ENCODE measurements around the gene IPO13.

IPO13 gene

DNA sequence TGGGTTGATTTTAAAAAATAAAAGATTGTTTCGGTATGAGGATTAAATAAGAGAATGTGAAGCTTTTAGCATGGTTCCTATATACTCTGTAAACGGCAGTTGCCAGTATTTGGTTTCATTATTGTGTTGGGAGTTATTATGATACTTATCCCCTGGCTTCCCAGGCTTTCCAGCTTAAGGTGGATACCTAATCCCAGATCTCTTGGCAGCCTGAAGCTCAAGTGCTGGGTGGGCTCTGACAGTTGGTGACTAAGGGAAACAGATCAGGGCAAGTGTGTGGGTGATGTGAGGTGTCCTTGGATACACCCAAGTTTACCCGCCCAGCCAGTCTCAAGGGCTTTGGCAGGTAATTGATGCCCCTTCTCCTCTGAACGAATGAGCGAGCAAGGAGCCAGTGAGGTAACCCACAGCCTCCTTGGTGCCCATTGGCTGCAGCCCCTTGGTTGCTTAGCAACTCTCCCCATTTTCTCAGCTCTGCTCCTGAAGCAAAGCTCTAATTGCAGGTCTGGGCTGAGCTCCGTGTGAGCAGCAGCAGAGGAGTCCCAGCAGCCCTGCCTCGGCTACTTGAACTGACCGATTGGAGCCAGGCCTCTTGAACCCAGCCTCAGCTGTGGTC is 6.1 kb downstream of the IPO13 start:
- DNase-seq: no peak

DNA sequence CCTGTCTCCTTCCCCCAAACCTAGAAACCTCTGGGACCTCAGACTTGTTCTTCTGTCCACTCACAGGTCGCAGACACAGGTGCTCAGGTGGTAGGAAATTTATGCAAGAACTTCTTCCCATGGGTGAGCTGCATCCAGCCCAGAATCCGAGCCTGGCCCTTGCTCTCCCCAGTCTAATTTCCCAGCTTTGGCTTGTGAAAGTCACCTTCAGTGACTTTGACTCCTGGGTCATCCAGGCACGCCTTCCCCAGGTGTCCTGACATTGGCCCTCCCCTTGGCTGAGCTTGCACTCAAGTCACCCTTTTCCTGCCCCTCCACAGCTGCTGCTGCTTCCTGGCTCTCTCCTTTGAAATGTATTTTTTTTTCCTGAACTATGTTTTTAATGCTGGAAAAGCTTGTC is 6.6 kb downstream of the IPO13 start:
- DNase-seq: no peak

DNA sequence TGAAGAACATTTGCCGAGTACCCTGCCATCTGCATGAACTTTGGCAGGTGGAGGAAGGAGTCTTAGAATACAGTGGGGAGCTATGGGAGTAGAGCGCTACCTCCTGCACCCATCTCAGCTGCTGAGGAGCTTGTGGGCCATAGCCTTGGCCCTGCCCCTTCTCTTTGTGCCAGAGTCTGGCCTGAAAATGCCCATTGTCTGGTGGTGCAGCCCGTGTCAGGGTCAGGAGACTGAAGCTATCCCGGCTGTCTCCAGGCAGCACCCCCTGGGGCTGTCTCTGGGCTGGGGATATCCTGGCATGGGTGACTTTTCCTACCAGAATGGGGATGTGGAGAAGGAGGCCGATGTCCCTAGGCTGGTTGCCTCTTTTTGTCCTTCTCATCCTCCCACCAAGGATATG is 7.3 kb downstream of the IPO13 start:
- no peak for DNase-seq

DNA sequence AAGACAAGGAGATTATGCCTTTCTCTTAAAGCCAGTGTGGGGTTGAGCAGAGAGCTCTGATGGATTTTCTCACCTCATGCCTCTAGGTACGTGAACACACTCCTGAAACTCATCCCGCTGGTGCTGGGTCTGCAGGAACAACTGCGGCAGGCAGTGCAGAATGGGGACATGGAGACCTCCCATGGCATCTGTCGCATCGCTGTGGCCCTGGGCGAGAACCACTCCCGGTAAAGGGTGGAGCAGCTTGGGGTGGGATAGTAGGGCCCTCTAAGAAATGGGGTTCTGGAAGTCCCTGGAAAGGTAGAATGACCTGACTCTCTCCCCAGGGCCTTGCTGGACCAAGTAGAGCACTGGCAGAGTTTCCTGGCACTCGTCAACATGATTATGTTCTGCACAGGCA is 9.5 kb downstream of the IPO13 start:
- DNase-seq: no peak

DNA sequence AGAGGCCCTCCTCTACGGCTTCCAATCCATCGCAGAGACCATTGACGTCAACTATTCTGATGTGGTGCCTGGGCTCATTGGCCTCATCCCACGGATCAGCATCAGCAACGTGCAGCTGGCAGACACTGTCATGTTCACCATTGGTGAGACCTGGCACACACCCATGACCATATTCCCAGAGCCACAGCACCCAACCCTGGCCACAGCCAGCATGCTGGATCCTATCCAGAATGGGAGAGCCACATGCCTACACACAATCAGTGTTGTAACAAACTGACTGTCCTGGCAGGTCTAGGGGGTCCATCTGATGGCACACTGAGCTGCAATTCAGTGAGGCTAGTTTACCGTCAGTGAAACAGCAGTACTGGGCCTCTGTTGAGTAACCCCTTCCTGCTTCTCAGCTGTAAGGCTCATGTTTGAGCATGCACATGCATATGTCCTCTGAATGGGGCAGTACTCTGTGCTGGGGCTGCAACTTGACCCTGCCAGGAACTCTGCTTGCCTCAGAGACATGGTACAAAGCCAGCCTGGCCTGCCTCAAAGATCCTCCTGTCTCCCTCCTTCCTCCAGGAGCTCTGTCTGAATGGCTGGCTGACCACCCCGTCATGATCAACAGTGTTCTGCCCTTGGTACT is 10.8 kb downstream of the IPO13 start:
- no peak for DNase-seq

DNA sequence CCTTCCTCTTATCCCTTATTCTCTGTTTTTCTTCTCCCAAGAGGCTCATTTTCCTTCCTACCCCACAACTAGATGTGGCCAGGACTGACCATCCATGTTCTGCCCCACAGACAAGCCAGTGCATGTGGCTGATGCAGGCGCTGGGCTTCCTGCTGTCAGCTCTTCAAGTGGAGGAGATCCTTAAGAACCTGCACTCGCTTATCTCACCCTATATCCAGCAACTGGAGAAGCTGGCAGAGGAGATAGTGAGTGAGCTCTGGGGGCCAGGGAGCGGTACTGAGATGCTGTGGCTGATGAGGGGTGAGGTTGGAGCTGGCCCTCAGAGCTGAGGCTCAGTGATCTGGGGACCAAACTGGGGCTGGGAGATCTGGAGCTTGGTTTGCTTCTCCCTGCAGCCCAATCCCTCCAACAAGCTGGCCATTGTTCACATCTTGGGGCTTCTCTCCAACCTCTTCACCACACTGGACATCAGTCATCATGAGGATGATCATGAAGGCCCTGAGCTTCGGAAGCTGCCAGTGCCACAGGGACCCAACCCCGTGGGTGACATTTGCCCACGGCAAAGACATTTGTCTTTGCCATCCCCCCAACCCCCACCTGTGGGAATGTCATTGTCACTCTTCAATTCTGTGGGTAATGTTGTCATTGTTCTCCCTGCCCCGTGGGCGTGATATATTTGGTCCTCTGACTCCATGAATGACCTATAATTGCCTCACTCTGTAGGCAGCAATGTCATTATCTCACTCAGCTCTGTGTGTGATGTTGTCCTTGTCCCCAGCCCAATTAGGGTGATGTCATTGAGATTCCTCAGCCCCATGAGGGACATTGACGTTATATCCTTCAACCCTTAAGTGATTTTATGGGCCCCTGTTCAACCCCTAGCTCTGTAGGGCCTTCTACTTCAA is 11.9 kb downstream of the IPO13 start:
- no peak for DNase-seq

DNA sequence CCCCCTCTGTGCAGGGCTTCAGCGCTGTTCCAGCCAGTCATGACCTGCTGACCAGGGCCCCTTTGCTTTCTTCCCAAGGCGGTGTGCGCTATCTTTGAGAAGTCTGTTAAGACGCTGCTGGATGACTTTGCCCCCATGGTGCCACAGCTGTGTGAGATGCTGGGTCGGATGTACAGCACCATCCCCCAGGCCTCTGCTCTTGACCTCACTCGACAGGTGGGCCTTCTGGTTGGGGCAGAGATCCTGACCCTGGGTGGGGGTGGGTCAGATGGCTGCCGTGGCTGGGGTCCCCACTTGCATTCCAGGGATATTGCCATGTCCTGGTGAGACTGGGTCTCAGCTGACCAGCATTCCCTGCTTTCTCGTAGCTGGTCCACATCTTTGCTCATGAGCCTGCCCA is 14.0 kb downstream of the IPO13 start:
- DNase-seq: no peak

DNA sequence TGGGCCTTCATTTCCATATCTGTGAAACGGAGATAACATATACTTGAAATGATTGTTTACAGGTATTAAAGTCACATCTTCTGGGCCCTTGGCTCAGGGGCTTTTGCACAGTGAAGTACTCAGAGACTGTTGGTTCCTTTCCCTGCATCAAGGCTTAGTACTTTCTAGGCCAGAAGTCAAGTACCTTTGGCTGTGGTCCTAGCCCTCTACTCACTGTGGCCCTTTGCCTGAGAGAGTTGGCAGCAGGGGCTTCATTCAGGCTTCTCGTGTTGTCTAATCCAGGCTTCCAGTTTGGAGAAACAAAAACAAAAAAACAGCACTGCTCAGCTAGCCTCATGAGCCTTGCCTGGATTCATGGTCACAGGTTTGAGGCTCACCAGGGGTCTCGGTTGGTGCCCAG is 14.9 kb downstream of the IPO13 start:
- DNase-seq: no peak

DNA sequence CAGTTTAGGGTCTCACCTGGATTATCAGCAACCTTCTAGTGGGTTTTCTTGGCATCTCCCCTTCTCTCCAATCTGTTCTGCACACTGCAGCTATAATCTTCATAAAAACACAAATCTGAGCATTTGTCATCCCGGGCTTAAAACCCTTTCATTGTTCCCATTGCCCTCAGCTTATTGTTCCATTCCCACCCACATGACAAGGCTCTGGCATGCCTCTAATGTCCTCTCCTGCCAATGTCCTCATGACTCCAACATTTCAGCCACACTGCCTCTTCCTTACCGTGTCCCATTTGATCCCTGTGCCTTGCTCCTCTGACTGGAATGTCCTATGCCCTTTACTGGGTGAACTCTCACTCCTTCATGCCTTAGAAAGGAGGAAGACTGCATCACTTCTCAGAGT is 15.6 kb downstream of the IPO13 start:
- no peak for DNase-seq

DNA sequence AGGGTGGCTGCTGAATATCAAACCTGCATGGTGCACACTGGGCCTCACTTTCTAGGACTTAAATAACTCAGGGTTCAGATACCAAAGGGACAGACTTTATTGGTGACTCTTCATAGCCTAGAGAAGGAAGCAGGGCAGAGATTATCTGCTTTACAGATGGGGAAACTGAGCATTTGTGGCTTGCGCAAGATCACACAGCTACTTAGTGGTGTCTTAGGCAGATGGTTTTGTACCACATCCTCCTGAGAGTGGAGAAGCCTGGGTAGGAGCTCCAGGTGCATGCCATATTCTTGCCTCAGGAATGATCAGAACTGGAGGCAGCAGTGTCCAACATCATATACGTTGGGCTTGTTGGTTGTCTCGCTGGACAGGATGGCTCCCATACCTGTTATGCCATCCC is 16.3 kb downstream of the IPO13 start:
- no peak for DNase-seq

DNA sequence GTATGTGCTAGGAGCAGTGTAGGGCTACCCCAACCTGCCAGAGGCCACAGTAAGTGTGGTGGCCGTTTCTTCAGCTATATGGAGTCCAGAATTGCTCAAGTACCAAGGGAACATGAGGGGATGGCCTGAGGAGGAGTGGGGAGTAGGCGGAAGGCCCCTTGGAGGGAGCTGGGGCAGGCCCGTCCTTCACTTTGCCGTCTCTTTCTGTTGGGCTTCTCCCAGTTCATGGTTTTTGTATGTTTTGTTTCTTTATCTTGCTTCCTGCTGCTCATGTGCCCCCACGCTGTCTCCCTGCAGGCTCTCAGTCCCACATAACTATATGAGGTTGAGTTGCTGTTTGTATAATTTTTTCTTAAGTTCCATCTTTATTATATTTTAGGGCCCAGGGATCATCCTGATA is 17.1 kb downstream of the IPO13 start:
- DNase-seq: no peak

DNA sequence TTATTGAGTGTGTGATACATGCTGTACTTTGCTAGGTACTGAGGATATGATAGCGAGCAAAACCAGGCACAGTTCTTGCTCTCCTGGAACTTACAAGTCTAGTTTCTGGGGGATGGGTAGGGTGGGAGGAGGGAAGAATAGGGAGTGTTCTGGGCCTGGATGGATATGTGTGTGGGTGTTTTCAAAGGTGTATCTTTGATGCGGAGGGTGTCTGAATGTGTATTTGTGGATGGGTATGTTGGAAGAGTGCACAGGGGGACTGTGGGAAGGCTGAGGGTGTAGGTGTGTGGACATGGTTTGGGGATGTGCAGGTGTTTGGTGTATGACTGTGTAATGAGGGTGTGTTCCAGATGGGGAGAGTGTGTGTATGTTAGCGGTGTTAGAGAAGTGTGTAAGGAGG is 18.6 kb downstream of the IPO13 start:
- DNase-seq: no peak

DNA sequence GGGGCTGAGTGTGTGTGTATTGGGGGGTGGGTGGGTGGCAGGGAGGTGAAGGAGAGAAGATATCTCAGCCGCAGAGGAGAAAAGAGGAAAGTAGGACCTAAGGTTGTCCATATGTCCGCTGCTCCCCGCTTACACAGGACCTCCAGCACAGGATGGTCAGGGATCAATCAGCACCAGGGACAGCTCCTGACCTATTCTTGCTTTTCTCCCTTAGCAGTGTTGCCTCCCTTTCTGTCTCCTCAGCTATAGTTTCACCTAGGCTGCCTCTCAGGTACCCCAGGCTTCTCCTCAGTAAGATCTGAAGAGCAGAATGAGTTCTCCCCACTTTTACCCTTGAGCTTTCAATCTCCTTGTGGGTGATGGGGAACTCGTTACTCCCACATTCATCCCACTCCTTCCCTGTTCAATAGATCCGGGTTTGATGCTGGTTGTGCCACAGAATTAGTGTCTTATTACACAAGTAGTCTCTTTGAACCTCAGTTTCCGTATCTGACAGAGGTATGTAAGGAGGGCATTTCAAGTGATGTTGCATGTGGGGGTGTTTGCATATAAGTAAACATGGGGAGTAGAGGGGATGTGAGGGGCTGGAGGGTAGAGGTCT is 21.7 kb downstream of the IPO13 start:
- DNase-seq: no peak

DNA sequence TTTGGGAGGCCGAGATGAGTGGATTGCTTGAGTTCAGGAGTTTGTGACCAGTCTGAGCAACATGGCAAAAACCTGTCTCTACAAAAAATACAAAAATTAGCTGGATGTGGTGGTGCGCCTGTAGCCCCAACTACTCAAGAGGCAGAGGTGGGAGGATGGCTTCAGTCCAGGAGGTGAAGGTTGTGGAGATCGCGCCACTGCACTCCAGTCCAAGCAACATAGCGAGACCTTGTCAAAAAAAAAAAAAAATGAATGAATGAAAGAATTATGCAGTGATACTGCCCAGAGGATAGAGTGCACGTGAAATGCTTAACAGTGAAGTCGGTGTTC is 22.6 kb downstream of the IPO13 start:
- DNase-seq: no peak

DNA sequence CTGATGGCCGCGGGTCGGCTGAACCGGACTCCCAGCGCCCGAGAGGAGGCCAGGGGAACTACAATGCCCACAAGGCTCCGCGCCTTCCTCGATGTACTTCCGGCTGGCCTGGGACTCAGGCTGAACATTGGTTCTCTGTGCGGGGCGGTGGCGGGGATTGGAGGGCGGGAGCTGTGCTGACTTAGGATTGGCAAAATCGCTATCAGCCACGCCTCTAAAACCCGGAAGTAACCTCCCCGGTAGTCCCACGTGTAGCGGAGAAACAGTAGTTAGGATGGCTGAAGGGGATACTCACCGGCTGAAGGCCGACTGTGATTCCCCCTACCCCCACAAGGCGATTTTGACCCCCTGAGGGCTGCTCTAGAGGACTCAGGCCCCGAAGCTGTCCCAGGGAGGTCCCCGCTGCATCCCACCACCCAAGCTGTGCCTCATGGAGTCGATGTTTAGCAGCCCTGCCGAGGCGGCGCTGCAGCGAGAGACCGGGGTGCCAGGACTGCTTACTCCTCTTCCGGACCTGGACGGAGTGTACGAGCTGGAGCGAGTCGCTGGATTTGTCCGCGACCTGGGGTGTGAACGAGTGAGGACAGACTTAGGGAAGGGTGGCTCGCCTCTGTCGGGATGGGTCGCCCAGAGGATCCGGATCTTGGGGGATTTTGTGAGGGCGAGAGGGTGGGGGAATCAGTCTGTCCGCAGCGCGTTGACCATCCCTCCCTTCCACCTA is 23.2 kb downstream of the IPO13 start, which contains the start of gene DPH2:
DPH2 (plus strand) TSS at position 265 of the 721 bp plus-strand sequence; CDS start at position 431, 166 bp downstream.
- DNase-seq: peak; percentile 98

DNA sequence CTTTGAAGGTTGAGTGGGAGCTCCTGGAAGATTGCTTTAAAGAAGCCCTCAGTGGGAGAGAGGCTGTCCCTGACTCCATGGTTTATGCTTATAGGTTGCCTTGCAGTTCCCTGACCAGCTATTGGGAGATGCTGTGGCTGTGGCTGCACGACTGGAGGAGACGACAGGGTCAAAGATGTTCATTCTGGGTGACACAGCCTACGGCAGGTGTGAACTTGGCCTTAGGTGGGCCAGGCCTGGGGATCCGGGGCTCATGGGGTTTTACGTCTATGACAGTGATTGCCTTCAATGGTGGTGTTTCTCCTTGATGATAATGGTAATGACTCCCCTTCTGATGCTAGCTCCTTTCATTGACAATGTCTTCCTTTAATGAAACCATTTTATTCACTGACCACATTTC is 23.8 kb downstream of the IPO13 start:
- DNase-seq: no peak

DNA sequence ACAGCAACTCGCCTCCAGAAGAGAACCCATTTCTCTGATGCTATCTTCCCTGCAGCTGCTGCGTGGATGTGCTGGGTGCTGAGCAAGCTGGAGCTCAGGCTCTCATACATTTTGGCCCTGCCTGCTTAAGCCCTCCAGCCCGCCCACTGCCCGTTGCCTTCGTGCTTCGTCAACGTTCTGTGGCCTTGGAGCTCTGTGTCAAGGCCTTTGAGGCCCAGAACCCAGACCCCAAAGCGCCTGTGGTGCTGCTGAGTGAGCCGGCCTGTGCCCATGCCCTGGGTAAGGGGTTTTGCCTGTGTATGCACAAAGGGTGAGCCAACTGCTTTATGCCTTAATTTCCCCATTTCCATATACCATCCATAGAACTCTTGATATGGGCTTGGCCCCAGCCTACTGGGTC is 24.2 kb downstream of the IPO13 start:
- DNase-seq: no peak

DNA sequence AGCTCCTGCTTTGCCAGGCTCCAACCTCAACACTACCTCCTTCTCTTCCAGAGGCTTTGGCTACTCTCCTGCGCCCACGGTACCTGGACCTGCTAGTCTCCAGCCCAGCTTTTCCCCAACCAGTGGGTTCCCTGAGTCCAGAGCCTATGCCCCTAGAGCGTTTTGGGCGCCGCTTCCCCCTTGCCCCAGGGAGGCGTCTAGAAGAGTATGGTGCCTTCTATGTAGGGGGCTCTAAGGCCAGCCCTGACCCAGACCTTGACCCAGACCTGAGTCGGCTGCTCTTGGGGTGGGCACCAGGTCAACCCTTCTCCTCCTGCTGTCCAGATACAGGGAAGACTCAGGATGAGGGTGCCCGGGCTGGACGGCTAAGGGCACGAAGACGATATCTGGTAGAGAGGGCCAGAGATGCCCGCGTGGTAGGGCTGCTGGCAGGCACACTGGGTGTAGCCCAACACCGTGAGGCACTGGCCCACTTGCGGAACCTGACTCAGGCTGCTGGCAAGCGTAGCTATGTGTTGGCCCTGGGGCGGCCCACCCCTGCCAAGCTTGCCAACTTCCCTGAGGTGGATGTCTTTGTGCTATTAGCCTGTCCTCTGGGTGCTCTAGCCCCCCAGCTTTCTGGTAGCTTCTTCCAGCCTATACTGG is 24.7 kb downstream of the IPO13 start:
- no peak for DNase-seq

DNA sequence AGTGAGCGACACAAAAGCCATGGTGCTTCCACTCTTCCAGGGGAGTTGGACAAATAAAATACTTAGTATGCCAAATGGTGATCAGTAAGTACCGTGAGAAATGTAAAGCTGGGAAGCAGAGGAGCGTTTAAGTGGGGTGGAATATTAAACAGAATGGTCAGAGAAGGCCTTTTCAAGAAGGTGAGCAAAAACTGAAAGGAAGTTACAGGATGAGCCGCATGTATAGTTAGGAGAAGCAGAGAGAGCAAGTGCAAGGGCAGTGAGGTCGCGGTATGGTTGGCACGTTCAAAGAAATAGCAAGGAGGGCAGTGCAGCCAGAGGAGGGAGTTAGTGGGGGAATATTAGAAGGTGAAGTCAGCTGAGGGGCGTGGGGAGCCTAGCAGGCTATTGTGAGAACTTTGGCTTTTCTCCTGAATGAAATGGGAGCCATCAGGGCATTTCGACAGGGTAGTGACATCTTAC is 27.3 kb downstream of the IPO13 start:
- no peak for DNase-seq

DNA sequence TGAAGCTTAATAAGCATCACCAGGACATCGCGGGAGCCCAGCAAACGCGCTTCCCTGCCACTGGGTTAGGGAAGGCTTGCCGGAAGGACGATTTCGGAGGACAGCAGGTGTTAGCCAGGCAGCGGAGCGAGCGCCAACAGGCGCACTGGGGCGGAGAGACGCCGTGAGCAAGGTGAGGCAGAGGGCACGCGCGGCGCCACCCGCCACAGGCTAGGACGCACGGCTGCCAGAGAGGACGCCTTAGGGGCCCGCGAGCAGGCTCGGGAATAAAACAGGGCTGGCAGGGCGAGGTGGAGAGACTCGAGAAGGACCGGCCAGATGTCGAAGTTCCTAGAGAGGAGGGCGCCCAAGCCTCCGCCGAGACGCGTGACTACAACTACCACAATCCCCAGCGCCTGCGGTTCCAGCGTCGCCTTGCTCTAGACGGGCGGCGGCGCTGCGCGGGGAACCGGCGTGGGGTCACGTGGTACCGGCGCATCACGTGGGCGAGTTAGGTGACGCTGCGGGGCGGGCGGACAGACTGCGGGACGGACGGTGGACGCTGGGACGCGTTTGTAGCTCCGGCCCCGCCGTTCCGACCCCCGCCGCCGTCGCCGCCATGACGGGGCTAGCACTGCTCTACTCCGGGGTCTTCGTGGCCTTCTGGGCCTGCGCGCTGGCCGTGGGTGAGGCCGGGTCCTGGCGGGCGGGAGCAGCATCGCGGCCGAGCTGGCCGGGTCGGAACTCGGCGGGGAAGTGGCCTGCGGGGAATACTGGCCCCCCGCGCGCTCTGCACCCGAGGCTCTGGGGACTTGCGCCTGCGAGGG is 27.9 kb downstream of the IPO13 start, which contains the start of gene ATP6V0B:
ATP6V0B (plus strand) TSS at position 518 of the 806 bp plus-strand sequence; CDS start at position 599, 81 bp downstream.
- peak; percentile 94 for DNase-seq

Measured in fibroblast of skin of back (primary cell).